H1 (cell line): ENCODE measurements around the gene OR8D2. TPM values are rescaled to one million over a fixed set of nuclear protein-coding genes. Genes with fewer than 3 reads are reported as not detected.

ENCODE experiments used
- CTCF ChIA-PET: fragments of 300-600 bp; sonication (Branson Sonifier 250); formaldehyde crosslinking; loops from one replicate; lab custom pipeline; 2021; ENCODE audit not compliant: partially characterized antibody; lab: Charles Lee
- POLR2A ChIA-PET: fragments of 300-600 bp; sonication (Branson Sonifier 250); formaldehyde crosslinking; loops from one replicate; lab custom pipeline; 2021; ENCODE audit warnings: inconsistent platforms; ENCODE audit not compliant: partially characterized antibody; lab: Charles Lee
- DNase-seq, 2 experiments: peaks; one replicate each; pipeline versions ENCODE4 v3.0.0 to v3.0.0-alpha.2; 2010 to 2022; ENCODE audit warnings: low spot score in 2 of 2, low read depth in 1 of 2, mixed read lengths in 1 of 2
- FAIRE-seq: peaks from 2 replicates; lab custom pipeline; 2011; peaks lifted over from hg19 to GRCh38; lab: Jason Lieb, UNC
- H2AFZ ChIP-seq: 2 replicates; pipeline ENCODE4 v1.8.1; 2012; ENCODE audit warnings: low read length, inconsistent platforms
- H2AK5ac ChIP-seq: 2 replicates; pipeline ENCODE4 v1.6.1; 2013; ENCODE audit warnings: low read depth, low read length
- H2BK120ac ChIP-seq: replicated peaks from 2 replicates; pipeline ENCODE3; 2013; ENCODE audit warnings: low read depth, low read length, inconsistent platforms
- H2BK12ac ChIP-seq: 2 replicates; pipeline ENCODE4 v1.6.1; 2013; ENCODE audit warnings: low read depth, low read length
- H2BK15ac ChIP-seq: 2 replicates; pipeline ENCODE4 v1.6.1; 2013; ENCODE audit warnings: low read length
- H2BK20ac ChIP-seq: 2 replicates; pipeline ENCODE4 v1.6.1; 2013; ENCODE audit warnings: low read length
- H2BK5ac ChIP-seq: 2 replicates; pipeline ENCODE4 v1.6.1; 2013; ENCODE audit warnings: low read depth, low read length
- H3K14ac ChIP-seq: 2 replicates; pipeline ENCODE4 v1.6.1; 2013; ENCODE audit warnings: inconsistent platforms; ENCODE audit not compliant: insufficient read length
- H3K18ac ChIP-seq: 2 replicates; pipeline ENCODE4 v1.6.1; 2013; ENCODE audit warnings: low read length; ENCODE audit errors: extremely low read depth
- H3K23ac ChIP-seq: 2 replicates; pipeline ENCODE4 v1.6.1; 2013; ENCODE audit warnings: inconsistent platforms; ENCODE audit not compliant: insufficient read length
- H3K23me2 ChIP-seq: 2 replicates; pipeline ENCODE4 v1.6.1; 2013; ENCODE audit warnings: low read depth, low read length
- H3K27ac ChIP-seq: 2 replicates; pipeline ENCODE4 v1.6.1; 2011; ENCODE audit warnings: low read depth, low read length, inconsistent platforms
- H3K27me3 ChIP-seq, 4 experiments: replicated peaks in 1 of 4; 1 replicate in 1 of 4; 2 replicates in 3 of 4; pipeline versions ENCODE4 v1.6.1 to v1.8.1; 2011 to 2013; ENCODE audit warnings: low read length in 3 of 4, mild to moderate bottlenecking in 3 of 4, inconsistent platforms in 2 of 4, mixed read lengths in 2 of 4, moderate library complexity in 1 of 4; ENCODE audit not compliant: control insufficient read depth in 3 of 4, insufficient read depth in 3 of 4; ENCODE audit errors: extremely low read depth in 1 of 4
- H3K36me3 ChIP-seq, 4 experiments: 2 replicates each; pipeline versions ENCODE4 v1.6.1 to v1.8.1; 2011 to 2013; ENCODE audit warnings: mild to moderate bottlenecking in 4 of 4, low read length in 3 of 4, moderate library complexity in 2 of 4, control low read depth in 1 of 4, inconsistent platforms in 1 of 4; ENCODE audit not compliant: insufficient read depth in 4 of 4, control insufficient read depth in 2 of 4
- H3K4ac ChIP-seq: replicated peaks from 2 replicates; pipeline ENCODE3; 2013; ENCODE audit warnings: low read length, low read depth, mixed read lengths, inconsistent platforms; ENCODE audit not compliant: insufficient read length
- H3K4me1 ChIP-seq, 4 experiments: replicated peaks in 1 of 4; 1 replicate in 1 of 4; 2 replicates in 3 of 4; pipeline versions ENCODE4 v1.6.1 to v1.8.1; 2011 to 2013; ENCODE audit warnings: low read length in 3 of 4, inconsistent platforms in 2 of 4, mixed read lengths in 1 of 4; ENCODE audit not compliant: insufficient read depth in 4 of 4, control insufficient read depth in 3 of 4
- H3K4me2 ChIP-seq, 2 experiments: 2 replicates each; pipeline versions ENCODE4 v1.6.1 to v1.8.1; 2011 to 2013; ENCODE audit warnings: low read depth in 2 of 2, low read length in 2 of 2, control low read depth in 1 of 2, inconsistent platforms in 1 of 2, mild to moderate bottlenecking in 1 of 2; ENCODE audit not compliant: insufficient read depth in 1 of 2
- H3K4me3 ChIP-seq, 4 experiments: fragments of 200-600, 300-600 bp in 1 of 4; sonication (generic), shearing (Covaris generic), sonication (Bioruptor Twin) in 1 of 4; 2 replicates each; pipeline versions ENCODE4 v1.5.1 to v1.8.1; 2011 to 2016; ENCODE audit warnings: low read length in 4 of 4, low read depth in 3 of 4, control low read depth in 2 of 4, inconsistent platforms in 2 of 4, mild to moderate bottlenecking in 2 of 4, mixed read lengths in 1 of 4, moderate library complexity in 1 of 4; ENCODE audit not compliant: insufficient read depth in 2 of 4; ENCODE audit errors: extremely low read depth in 1 of 4
- H3K56ac ChIP-seq: replicated peaks from 2 replicates; pipeline ENCODE3; 2013; ENCODE audit warnings: low read depth, mild to moderate bottlenecking, mixed read lengths, low read length, inconsistent platforms; ENCODE audit not compliant: insufficient read length
- H3K79me1 ChIP-seq: 2 replicates; pipeline ENCODE4 v1.6.1; 2013; ENCODE audit warnings: low read depth, low read length, control low read depth
- H3K79me2 ChIP-seq, 2 experiments: 2 replicates each; pipeline versions ENCODE4 v1.6.1 to v1.8.1; 2012 to 2013; ENCODE audit warnings: low read length in 2 of 2, mild to moderate bottlenecking in 2 of 2, inconsistent platforms in 1 of 2; ENCODE audit not compliant: insufficient read depth in 2 of 2, control insufficient read depth in 1 of 2
- H3K9ac ChIP-seq, 4 experiments: replicated peaks in 1 of 4; 1 replicate in 1 of 4; 2 replicates in 3 of 4; pipeline versions ENCODE4 v1.6.1 to v1.8.1; 2011 to 2013; ENCODE audit warnings: low read depth in 3 of 4, low read length in 3 of 4, control low read depth in 2 of 4, mild to moderate bottlenecking in 2 of 4, moderate library complexity in 2 of 4, inconsistent platforms in 1 of 4; ENCODE audit errors: extremely low read depth in 1 of 4
- H3K9me3 ChIP-seq, 2 experiments: 2 replicates each; pipeline versions ENCODE4 v1.6.1 to v1.8.1; 2012 to 2013; ENCODE audit warnings: mild to moderate bottlenecking in 2 of 2, moderate library complexity in 2 of 2, control low read depth in 1 of 2, inconsistent platforms in 1 of 2, low read depth in 1 of 2, low read length in 1 of 2, mixed read lengths in 1 of 2; ENCODE audit not compliant: insufficient read depth in 2 of 2
- H4K20me1 ChIP-seq, 2 experiments: replicated peaks in 1 of 2; 2 replicates each; pipeline versions ENCODE3 to v1.8.1; 2011 to 2013; ENCODE audit warnings: inconsistent platforms in 2 of 2, low read length in 2 of 2, mild to moderate bottlenecking in 1 of 2; ENCODE audit not compliant: insufficient read depth in 2 of 2, control insufficient read depth in 1 of 2
- H4K5ac ChIP-seq: 2 replicates; pipeline ENCODE4 v1.6.1; 2013; ENCODE audit warnings: low read length, low read depth, mixed read lengths, inconsistent platforms; ENCODE audit not compliant: insufficient read length
- H4K8ac ChIP-seq: 2 replicates; pipeline ENCODE4 v1.8.0; 2013; ENCODE audit warnings: mild to moderate bottlenecking, moderate library complexity, low read length, inconsistent platforms; ENCODE audit not compliant: insufficient read depth; ENCODE audit errors: extremely low read depth
- H4K91ac ChIP-seq: replicated peaks from 2 replicates; pipeline ENCODE3; 2013; ENCODE audit warnings: low read length, mixed read lengths, inconsistent platforms; ENCODE audit not compliant: insufficient read length
- CHD1 ChIP-seq: IDR thresholded peaks from 2 replicates; pipeline ENCODE4 v1.6.1; 2012; ENCODE audit warnings: low read depth, low read length, improper control_type of control experiment
- JUND ChIP-seq: IDR thresholded peaks from 2 replicates; pipeline ENCODE4 v1.6.1; 2011; ENCODE audit warnings: mild to moderate bottlenecking, improper control_type of control experiment, low read length
- TAF1 ChIP-seq: IDR thresholded peaks from 2 replicates; pipeline ENCODE4 v1.6.1; 2011; ENCODE audit warnings: mild to moderate bottlenecking, low read depth, low read length
- WGBS, 2 experiments: shearing (Covaris generic) in 1 of 2; methylation state at CpG; one replicate each; pipeline versions ENCODE4 v1.1.6 to v1.1.7; 2013 to 2015; ENCODE audit warnings: low lambda C conversion rate in 2 of 2, mixed read lengths in 2 of 2, inconsistent platforms in 1 of 2, low coverage in 1 of 2, missing lambda C conversion rate in 1 of 2; ENCODE audit not compliant: insufficient replicate concordance in 2 of 2, insufficient coverage in 1 of 2, insufficient read length in 1 of 2; ENCODE audit errors: extremely low coverage in 1 of 2, missing lambda C conversion rate in 1 of 2; 5-methylcytosine and 5-hydroxymethylcytosine counted together
- polyA plus RNA-seq, 7 experiments: library from polyadenylated mRNA; depleted of rRNA in 3 of 7; stranded (reverse) in 5 of 7; unstranded in 2 of 7; fragments of >200 nt in 5 of 7; fragments of 200-250 nt in 2 of 7; gene quantifications; 1 replicate in 5 of 7; 2 replicates in 1 of 7; 4 replicates in 1 of 7; pipeline versions ENCODE4 v1.2.1 to v1.2.3, GENCODE V29; 2011 to 2013; ENCODE audit warnings: missing spikeins in 2 of 7, mixed read lengths in 2 of 7
- total RNA-seq: library from RNA; stranded (reverse); fragmentation: NEBNext Ultra II Directional; extraction: Animal tissue kit (Norgen Biotek cat#: 25700); gene quantifications from 2 replicates; pipeline ENCODE4 v1.2.1, GENCODE V29; 2021

OR8D2 gene
- total and polyA plus RNA-seq, 2 of the 8 experiments (the other 6 are each of a cell fraction or from before 2014, with no cell fraction given) = not detected

DNA sequence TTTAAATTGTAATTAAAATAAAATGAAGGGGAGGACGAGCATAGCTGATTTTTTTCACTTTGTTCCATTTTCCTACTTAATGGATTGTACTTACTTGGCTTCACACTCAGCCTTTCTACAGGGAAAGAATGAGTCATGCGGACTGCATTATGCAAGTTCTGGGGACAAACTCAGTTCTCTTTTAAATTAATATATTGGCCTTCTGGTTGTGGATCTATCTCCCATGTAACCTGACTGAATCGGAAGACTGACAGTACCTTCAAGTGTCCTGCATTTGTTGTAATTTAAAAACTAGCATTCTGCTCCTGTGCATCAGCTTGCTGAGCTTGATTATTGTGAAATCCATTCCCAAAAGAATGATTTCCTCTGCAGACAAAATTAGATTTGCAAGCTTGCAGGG lies 18.4 kb downstream of the OR8D2 start:
- H3K56ac ChIP-seq = no peak overlapping the region
- H4K20me1 ChIP-seq = no peaks in the 10 kb centered on the region
- no peak overlapping the region for H3K18ac ChIP-seq
- no peak overlapping the region for H2BK5ac ChIP-seq
- peaks cover 0 to 6% (median 4%) of the 10 kb centered on the region in 4 experiments; a peak in 2 of 7 replicates for H3K4me1 ChIP-seq
- no peak overlapping the region for H2BK15ac ChIP-seq
- no peak overlapping the region for H3K4me3 ChIP-seq
- H2AK5ac ChIP-seq = no peak overlapping the region
- CTCF ChIA-PET = no interaction called here
- FAIRE-seq (no peak), DNase-seq (no peak)
- no peak for TF ChIP-seq CHD1
- TF ChIP-seq JUND = peak; percentile 71; the same call in 1 of the 2 replicates
- no peak for TF ChIP-seq TAF1
- no peak overlapping the region for H2BK12ac ChIP-seq
- H3K9ac ChIP-seq = no peak overlapping the region
- H3K27me3 ChIP-seq = no peaks in the 10 kb centered on the region
- H4K5ac ChIP-seq = no peak overlapping the region
- H3K23me2 ChIP-seq = no peaks in the 10 kb centered on the region
- H3K4ac ChIP-seq = no peak overlapping the region
- no peak overlapping the region for H4K91ac ChIP-seq
- no peak overlapping the region for H2BK20ac ChIP-seq
- H3K4me2 ChIP-seq = no peak overlapping the region
- no peak overlapping the region for H2AFZ ChIP-seq
- H3K27ac ChIP-seq = no peak overlapping the region
- no peaks in the 10 kb centered on the region for H3K79me2 ChIP-seq
- WGBS, 2 experiments = 76% methylated on average over 3 of the region's 3 CpGs; no CpG with 5 or more reads in 1 of the 2 experiments
- H2BK120ac ChIP-seq = no peak overlapping the region
- no peak overlapping the region for H3K14ac ChIP-seq
- H4K8ac ChIP-seq = no peak overlapping the region
- no peaks in the 10 kb centered on the region for H3K36me3 ChIP-seq
- H3K9me3 ChIP-seq = no peaks in the 10 kb centered on the region
- POLR2A ChIA-PET = no interaction called here
- no peaks in the 10 kb centered on the region for H3K79me1 ChIP-seq
- H3K23ac ChIP-seq = no peak overlapping the region
